SK-MEL-5 (cell line): ENCODE data around the gene COLEC11. TPM values are rescaled to one million over a fixed set of nuclear protein-coding genes. Genes with fewer than 3 reads are reported as not detected.
A peak's percentile ranks its signal among the peaks of the same experiment; 100 is the strongest.

Experiments used
- DNase-seq: peaks from one replicate; pipeline ENCODE4 v3.0.0-alpha.2; 2016; ENCODE audit warnings: low read depth, low spot score
- in situ Hi-C: cut with HindIII; loops from 2 replicates; pipeline ENCODE4 v1.10.0; 2016; ENCODE audit warnings: low sequenced_read_pairs, high pct_unique_total_duplicates, low pct_unique_long_range_greater_than_20kb
- total RNA-seq: library from RNA; depleted of rRNA; stranded (reverse); fragments of >200 nt; shearing (Covaris generic); gene quantifications from 2 replicates; pipeline ENCODE4 v1.2.3, GENCODE V29; 2014

Gene COLEC11
- total RNA-seq, 1 experiment from 2014 or later, result not detected

- in situ Hi-C loops, result no loop called here
- no peak for DNase-seq
Observed at GRCh38 chr2:3672861-3673678, 78.2 kb downstream of the COLEC11 start.

GRCh38 chr2:3674066-3674845 lies 79.3 kb downstream of the COLEC11 start:
- in situ Hi-C loops, result no loop called here
- no peak for DNase-seq

GRCh38 chr2:3675687-3676086 lies 80.8 kb downstream of the COLEC11 start:
- in situ Hi-C loops, result no loop called here
- no peak for DNase-seq

GRCh38 chr2:3677436-3677835 lies 82.5 kb downstream of the COLEC11 start:
- in situ Hi-C loops, result no loop called here
- no peak for DNase-seq

- DNase-seq, result no peak
- in situ Hi-C loops, result no loop called here
Observed at GRCh38 chr2:3678212-3678611, 83.3 kb downstream of the COLEC11 start.

- no peak for DNase-seq
- in situ Hi-C loops, result no loop called here
Observed at GRCh38 chr2:3679180-3679579, 84.3 kb downstream of the COLEC11 start.

GRCh38 chr2:3679616-3680393 lies 84.9 kb downstream of the COLEC11 start:
- no peak for DNase-seq
- in situ Hi-C loops, result no loop called here

GRCh38 chr2:3680548-3681345 lies 85.8 kb downstream of the COLEC11 start:
- no peak for DNase-seq
- in situ Hi-C loops, result no loop called here

- in situ Hi-C loops, result no loop called here
- no peak for DNase-seq
Observed at GRCh38 chr2:3681625-3682024, 86.7 kb downstream of the COLEC11 start.

- no peak for DNase-seq
- in situ Hi-C loops, result no loop called here
Observed at GRCh38 chr2:3682811-3683210, 87.9 kb downstream of the COLEC11 start.

GRCh38 chr2:3683748-3684454 lies 89.0 kb downstream of the COLEC11 start:
- no peak for DNase-seq

GRCh38 chr2:3689998-3690748 lies 95.3 kb downstream of the COLEC11 start:
- in situ Hi-C loops, result no loop called here
- peak; percentile 33 for DNase-seq

More at GRCh38 chr2:3683748-3684454, 89.0 kb downstream of the COLEC11 start:
- in situ Hi-C loops, result no loop called here

GRCh38 chr2:3692375-3692774 lies 97.5 kb downstream of the COLEC11 start:
- in situ Hi-C loops, result no loop called here
- peak; percentile 63 for DNase-seq
